Measurements from ENCODE around the gene BRF1. TPM values are rescaled to one million over a fixed set of nuclear protein-coding genes. Genes with fewer than 3 reads are reported as not detected.

Gene BRF1
- total RNA-seq, 2 donors from 2014 or later: 16.2 to 17.2 TPM

DNA sequence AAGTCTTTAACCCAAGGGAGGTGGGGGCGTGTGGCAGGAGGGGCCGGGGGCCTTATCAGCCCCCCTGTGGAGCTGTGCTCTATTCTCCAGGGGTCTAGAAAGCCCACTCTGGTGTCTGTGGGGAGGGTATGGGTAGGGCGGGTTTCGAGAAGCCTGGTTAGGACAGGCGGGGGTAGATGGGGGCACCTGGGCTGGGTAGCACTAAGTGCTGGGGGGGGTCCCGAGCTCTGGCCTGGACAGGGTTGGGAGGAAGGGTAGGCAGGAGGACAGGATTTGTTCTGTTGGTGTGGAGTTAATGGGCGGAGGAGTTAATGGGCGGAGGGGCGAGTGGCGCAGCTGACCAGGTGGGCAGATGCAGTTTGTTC, 15.8 kb upstream of the BRF1 start:
- H3K27me3 ChIP-seq: no peaks in the 10 kb centered on the region
- H3K36me3 ChIP-seq: no peaks in the 10 kb centered on the region
- H3K27ac ChIP-seq: peak overlapping the region; percentile 32 to 67
- no peaks in the 10 kb centered on the region for H3K9me3 ChIP-seq
- TF ChIP-seq, protein P1, sequence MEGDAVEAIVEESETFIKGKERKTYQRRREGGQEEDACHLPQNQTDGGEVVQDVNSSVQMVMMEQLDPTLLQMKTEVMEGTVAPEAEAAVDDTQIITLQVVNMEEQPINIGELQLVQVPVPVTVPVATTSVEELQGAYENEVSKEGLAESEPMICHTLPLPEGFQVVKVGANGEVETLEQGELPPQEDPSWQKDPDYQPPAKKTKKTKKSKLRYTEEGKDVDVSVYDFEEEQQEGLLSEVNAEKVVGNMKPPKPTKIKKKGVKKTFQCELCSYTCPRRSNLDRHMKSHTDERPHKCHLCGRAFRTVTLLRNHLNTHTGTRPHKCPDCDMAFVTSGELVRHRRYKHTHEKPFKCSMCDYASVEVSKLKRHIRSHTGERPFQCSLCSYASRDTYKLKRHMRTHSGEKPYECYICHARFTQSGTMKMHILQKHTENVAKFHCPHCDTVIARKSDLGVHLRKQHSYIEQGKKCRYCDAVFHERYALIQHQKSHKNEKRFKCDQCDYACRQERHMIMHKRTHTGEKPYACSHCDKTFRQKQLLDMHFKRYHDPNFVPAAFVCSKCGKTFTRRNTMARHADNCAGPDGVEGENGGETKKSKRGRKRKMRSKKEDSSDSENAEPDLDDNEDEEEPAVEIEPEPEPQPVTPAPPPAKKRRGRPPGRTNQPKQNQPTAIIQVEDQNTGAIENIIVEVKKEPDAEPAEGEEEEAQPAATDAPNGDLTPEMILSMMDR (IDR thresholded peaks at IDR 0.05): no peak
- no peak for DNase-seq (ENCODE audit: low spot score)
- H3K4me3 ChIP-seq: no peak overlapping the region
- H3K4me1 ChIP-seq: peaks cover 0 to 40% of the 10 kb centered on the region in 2 donors

DNA sequence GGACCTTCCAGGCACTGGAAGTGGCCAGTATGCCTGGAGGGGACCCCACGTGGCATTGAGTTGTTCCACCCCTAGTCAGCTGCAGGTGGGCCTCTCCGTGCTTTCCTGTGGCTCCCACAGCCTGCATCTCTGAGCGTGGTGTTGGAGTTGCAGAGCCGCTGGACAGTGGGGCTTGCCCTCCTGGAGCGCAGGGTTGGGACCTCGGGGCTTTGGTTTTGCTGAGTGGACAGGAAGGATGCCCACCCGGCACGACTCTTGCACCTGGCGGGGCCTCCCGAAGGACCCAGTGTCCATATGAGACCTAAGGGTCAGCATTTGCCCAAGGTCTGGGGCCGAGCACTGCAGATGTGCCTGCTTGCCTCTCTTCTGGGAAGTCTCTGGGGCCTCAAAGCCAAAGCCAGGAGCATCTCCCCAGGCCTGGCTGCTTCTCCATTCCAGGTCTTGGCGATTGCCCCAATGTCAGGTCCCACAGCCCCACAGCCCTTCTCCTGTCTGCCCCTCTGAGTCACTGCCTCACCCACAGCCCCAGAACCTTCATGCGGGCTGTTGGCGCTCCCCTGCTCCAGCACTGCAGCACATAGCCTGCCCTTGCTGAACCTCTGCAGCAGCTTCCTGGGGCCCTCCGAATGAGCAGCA, 15.3 kb upstream of the BRF1 start:
- TF ChIP-seq, protein P1 (IDR thresholded peaks at IDR 0.05): no peak
- Histone ChIP-seq H3K9me3 (no peaks in the 10 kb centered on the region), H3K27ac (peak overlapping the region; percentile 44 to 67), H3K4me3 (peak overlapping the region; percentile 68 to 83), H3K27me3 (no peaks in the 10 kb centered on the region), H3K4me1 (peaks cover 0 to 40% of the 10 kb centered on the region in 2 donors), H3K36me3 (no peaks in the 10 kb centered on the region)
- DNase-seq (ENCODE audit: low spot score): no peak

DNA sequence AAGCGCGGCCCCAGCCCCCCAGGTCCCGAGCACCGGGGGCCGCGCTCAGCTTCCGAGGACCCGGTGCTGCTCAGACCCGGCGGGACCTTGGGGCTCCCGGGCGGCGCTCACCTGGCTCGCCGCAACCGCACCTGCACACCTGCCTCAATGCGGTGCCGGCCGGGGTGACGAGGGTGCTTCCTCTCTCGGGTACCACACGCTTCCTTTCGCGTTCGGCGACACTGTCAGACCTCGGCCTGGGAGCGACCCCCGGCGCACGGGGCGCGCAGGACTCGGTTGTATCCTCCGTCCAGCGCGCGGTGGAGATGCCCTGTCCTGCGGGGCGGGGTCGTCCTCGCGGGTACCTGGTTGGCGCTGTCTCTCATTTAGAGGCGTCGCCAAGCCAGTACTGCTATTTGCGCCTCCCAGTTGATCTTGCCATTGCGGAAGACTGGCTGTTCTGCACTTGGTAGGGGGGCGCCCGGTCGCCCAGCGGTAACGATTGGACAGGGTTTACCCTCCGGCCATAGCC, 14.5 kb upstream of the BRF1 start:
- H3K27me3 ChIP-seq: no peaks in the 10 kb centered on the region
- TF ChIP-seq, protein P1 (IDR thresholded peaks at IDR 0.05): no peak
- peak overlapping the region; percentile 68 to 83 for H3K4me3 ChIP-seq
- no peaks in the 10 kb centered on the region for H3K9me3 ChIP-seq
- H3K27ac ChIP-seq: peak overlapping the region; percentile 44 to 67
- peak; percentile 63 for DNase-seq (ENCODE audit: low spot score)
- no peaks in the 10 kb centered on the region for H3K36me3 ChIP-seq
- peaks cover 0 to 40% of the 10 kb centered on the region in 2 donors for H3K4me1 ChIP-seq

DNA sequence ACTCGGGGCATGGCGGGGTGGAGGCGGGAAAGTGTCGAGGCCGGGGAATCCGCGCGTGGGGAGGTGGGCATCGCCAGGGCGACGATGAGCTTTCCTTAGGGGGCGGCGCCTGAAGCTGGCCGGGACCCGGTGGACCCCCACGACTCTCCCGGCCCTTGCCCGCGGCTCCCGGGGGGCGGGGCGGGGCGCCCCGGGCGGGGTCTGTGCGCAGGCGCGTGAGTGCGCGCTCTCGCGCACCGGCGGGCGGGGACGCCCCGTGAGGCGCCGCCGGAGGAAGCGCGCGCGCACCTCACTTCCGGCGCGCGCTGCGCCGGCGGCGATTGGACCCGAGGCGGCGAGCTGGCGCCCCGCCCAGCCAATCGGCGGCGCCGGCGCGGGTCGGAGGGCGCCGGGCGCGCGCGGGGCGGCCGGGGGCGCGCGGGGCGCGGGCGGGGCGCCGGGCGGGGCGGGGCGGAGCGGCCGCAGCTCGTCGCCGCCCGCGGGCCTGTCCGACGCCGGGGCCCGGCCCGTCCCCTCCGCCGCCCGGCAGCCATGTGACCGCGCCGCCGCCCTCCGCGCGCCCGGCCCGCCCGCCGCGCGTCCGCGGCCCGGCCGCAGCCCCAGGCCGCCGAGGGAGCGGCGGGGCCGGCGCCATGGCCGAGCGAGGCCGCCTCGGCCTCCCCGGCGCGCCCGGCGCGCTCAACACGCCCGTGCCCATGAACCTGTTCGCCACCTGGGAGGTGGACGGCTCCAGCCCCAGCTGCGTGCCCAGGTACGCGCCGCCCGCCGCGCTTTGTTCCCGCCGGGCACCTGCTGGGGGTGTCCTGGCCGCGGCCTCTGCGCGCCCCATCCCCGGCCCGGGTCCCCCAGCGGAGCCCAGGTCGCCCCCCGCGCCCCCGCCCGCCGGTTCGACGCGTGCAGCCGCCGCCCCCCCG, 13.7 kb upstream of the BRF1 start, which contains the start of gene PACS2:
Gene PACS2 (plus strand): TSS at position 462 of the 914 bp plus-strand sequence. CDS start 171 bp downstream, at position 633.
- Histone ChIP-seq H3K9me3 (no peaks in the 10 kb centered on the region), H3K36me3 (no peaks in the 10 kb centered on the region), H3K27me3 (no peaks in the 10 kb centered on the region), H3K4me3 (peak within 1 kb of the TSS; percentile 79 to 83), H3K4me1 (peaks cover 0 to 40% of the 10 kb centered on the region in 2 donors), H3K27ac (peak within 1 kb of the TSS; percentile 94 to 99)
- TF ChIP-seq, protein P1 (IDR thresholded peaks at IDR 0.05): no peak
- DNase-seq (ENCODE audit: low spot score): peak; percentile 68

DNA sequence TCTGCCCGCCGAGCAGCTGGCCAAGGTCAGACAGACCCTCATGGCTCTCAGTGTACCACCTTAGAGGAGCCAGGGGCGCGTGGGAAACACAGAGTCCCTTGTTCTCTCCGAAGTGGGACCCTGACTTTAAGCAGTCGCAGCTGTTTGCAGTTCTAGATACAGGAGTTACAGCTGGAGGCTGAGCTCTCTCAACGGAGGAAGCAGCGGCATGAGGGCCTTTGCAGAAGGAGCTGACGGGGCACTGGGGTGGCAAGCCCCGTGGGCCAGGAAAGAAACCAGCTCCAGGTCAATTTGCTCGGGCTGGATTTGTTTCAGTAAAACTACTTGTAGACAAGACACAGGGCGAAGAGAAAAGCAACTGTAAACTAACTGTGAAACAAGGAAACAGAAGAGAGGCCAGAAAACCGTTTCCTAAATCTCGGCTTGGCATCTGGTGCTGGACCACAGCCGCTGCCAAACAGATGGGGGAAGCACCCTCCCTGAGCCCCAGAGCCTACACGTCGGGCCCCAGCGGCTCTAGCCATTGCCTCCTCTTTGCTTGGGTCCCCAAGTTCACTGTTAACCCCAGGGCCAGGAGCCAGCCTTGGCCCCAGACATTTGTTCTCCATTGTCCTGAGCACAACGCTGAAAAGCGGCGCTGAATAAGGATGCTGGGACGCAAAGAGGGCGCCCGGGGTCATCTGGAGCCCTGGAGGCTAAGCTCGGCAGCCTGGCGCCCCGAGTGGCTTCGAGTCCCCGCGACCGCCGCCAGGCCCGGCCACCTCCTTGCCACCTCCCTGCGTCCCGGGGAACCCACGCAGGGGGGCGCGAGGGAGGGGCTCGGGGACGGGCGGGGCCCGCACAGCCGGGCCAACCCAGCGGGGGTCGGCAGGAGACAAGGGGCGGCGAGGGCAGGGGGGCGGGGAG, 12.8 kb upstream of the BRF1 start:
- H3K4me1 ChIP-seq: peaks cover 0 to 40% of the 10 kb centered on the region in 2 donors
- no peaks in the 10 kb centered on the region for H3K36me3 ChIP-seq
- DNase-seq (ENCODE audit: low spot score): no peak
- H3K27ac ChIP-seq: peak overlapping the region; percentile 94 to 99
- H3K9me3 ChIP-seq: no peaks in the 10 kb centered on the region
- H3K27me3 ChIP-seq: no peaks in the 10 kb centered on the region
- peak overlapping the region; percentile 77 to 79 for H3K4me3 ChIP-seq
- TF ChIP-seq, protein P1 (IDR thresholded peaks at IDR 0.05): no peak

All from right atrium auricular region (tissue), 2 donors.